ENCODE measurements around the gene TNFRSF4.

Gene TNFRSF4

GRCh38 chr1:1183221-1183747, 30.7 kb downstream of the TNFRSF4 start:
- no peaks in the 10 kb centered on the region for H3K79me2 ChIP-seq (ENCODE audit: insufficient read depth, low read length)
- H3K4me1 ChIP-seq (ENCODE audit: insufficient read depth, low read length, poor library complexity, severe bottlenecking), result no peaks in the 10 kb centered on the region
- no peaks in the 10 kb centered on the region for H4K20me1 ChIP-seq (ENCODE audit: insufficient read depth, low read length, poor library complexity, severe bottlenecking)
- no peaks in the 10 kb centered on the region for H3K9me3 ChIP-seq (ENCODE audit: insufficient read depth, low read depth, low read length)
- no peaks in the 10 kb centered on the region for H3K9me2 ChIP-seq (replicated peaks; ENCODE audit: low read depth, low read length)
- H3K9ac ChIP-seq (ENCODE audit: low read depth, low read length, poor library complexity, severe bottlenecking), result no peak overlapping the region
- H3K27me3 ChIP-seq (ENCODE audit: insufficient read depth, low read length, poor library complexity, severe bottlenecking), result no peaks in the 10 kb centered on the region
- no peaks in the 10 kb centered on the region for H3F3A ChIP-seq (ENCODE audit: low read depth)
- no peak overlapping the region for H3K4me3 ChIP-seq (ENCODE audit: low read length, poor library complexity, severe bottlenecking)
- H2AFZ ChIP-seq (ENCODE audit: low read length), result no peak overlapping the region
- H3K36me3 ChIP-seq (ENCODE audit: insufficient read depth, low read length), result no peaks in the 10 kb centered on the region
- TF ChIP-seq CTCF (conservative IDR thresholded peaks at IDR 0.05; ENCODE audit: low read length) (no peak), EZH2phosphoT487 (IDR thresholded peaks at IDR 0.05; ENCODE audit: borderline replicate concordance) (no peak)
- H3K4me2 ChIP-seq (ENCODE audit: low read depth, low read length, poor library complexity, severe bottlenecking), result no peak overlapping the region

- Histone ChIP-seq H3K4me1 (ENCODE audit: insufficient read depth, low read length, poor library complexity, severe bottlenecking) (no peaks in the 10 kb centered on the region), H3K4me2 (ENCODE audit: low read depth, low read length, poor library complexity, severe bottlenecking) (no peak overlapping the region), H2AFZ (ENCODE audit: low read length) (no peak overlapping the region), H3K27me3 (ENCODE audit: insufficient read depth, low read length, poor library complexity, severe bottlenecking) (no peaks in the 10 kb centered on the region), H3F3A (ENCODE audit: low read depth) (no peaks in the 10 kb centered on the region), H4K20me1 (ENCODE audit: insufficient read depth, low read length, poor library complexity, severe bottlenecking) (no peaks in the 10 kb centered on the region), H3K9me2 (replicated peaks; ENCODE audit: low read depth, low read length) (no peaks in the 10 kb centered on the region), H3K36me3 (ENCODE audit: insufficient read depth, low read length) (no peaks in the 10 kb centered on the region), H3K4me3 (ENCODE audit: low read length, poor library complexity, severe bottlenecking) (no peak overlapping the region), H3K9ac (ENCODE audit: low read depth, low read length, poor library complexity, severe bottlenecking) (no peak overlapping the region), H3K9me3 (ENCODE audit: insufficient read depth, low read depth, low read length) (no peaks in the 10 kb centered on the region), H3K79me2 (ENCODE audit: insufficient read depth, low read length) (no peaks in the 10 kb centered on the region)
- no peak for TF ChIP-seq EZH2phosphoT487 (IDR thresholded peaks at IDR 0.05; ENCODE audit: borderline replicate concordance)
- TF ChIP-seq CTCF (conservative IDR thresholded peaks at IDR 0.05; ENCODE audit: low read length), result no peak
Measured at GRCh38 chr1:1182491-1183220, 31.3 kb downstream of the TNFRSF4 start.

- Histone ChIP-seq H4K20me1 (ENCODE audit: insufficient read depth, low read length, poor library complexity, severe bottlenecking) (no peaks in the 10 kb centered on the region), H3K27me3 (ENCODE audit: insufficient read depth, low read length, poor library complexity, severe bottlenecking) (no peaks in the 10 kb centered on the region), H3K4me1 (ENCODE audit: insufficient read depth, low read length, poor library complexity, severe bottlenecking) (no peaks in the 10 kb centered on the region), H3K9ac (ENCODE audit: low read depth, low read length, poor library complexity, severe bottlenecking) (no peak overlapping the region), H2AFZ (ENCODE audit: low read length) (no peak overlapping the region), H3K9me3 (ENCODE audit: insufficient read depth, low read depth, low read length) (no peaks in the 10 kb centered on the region), H3K79me2 (ENCODE audit: insufficient read depth, low read length) (no peaks in the 10 kb centered on the region), H3F3A (ENCODE audit: low read depth) (no peaks in the 10 kb centered on the region), H3K4me3 (ENCODE audit: low read length, poor library complexity, severe bottlenecking) (no peak overlapping the region), H3K4me2 (ENCODE audit: low read depth, low read length, poor library complexity, severe bottlenecking) (no peak overlapping the region), H3K36me3 (ENCODE audit: insufficient read depth, low read length) (no peaks in the 10 kb centered on the region), H3K9me2 (replicated peaks; ENCODE audit: low read depth, low read length) (no peaks in the 10 kb centered on the region)
- TF ChIP-seq EZH2phosphoT487 (IDR thresholded peaks at IDR 0.05; ENCODE audit: borderline replicate concordance), result no peak
- no peak for TF ChIP-seq CTCF (conservative IDR thresholded peaks at IDR 0.05; ENCODE audit: low read length)
Measured at GRCh38 chr1:1181938-1182410, 32.0 kb downstream of the TNFRSF4 start.

All from Loucy (cell line).